GM18868 (cell line): Measurements from ENCODE around the gene C13orf46.

Experiments used
- ATAC-seq: cut with Tn5 transposase; IDR thresholded peaks from one replicate; pipeline ENCODE4 v1.9.1; 2021; ENCODE audit warnings: mild to moderate bottlenecking, moderate library complexity; ENCODE audit not compliant: unreplicated experiment

Gene C13orf46

GRCh38 chr13:113927661-113928581 lies 46.0 kb downstream of the C13orf46 start:
- ATAC-seq, result no peak

- ATAC-seq, result no peak
Measured at GRCh38 chr13:113926951-113927660, 46.8 kb downstream of the C13orf46 start.

- no peak for ATAC-seq
Measured at GRCh38 chr13:113926301-113926761, 47.5 kb downstream of the C13orf46 start.

- ATAC-seq, result no peak
Measured at GRCh38 chr13:113924184-113924901, 49.5 kb downstream of the C13orf46 start.

GRCh38 chr13:113923376-113924063 lies 50.4 kb downstream of the C13orf46 start:
- ATAC-seq, result no peak

GRCh38 chr13:113922412-113923118 lies 51.3 kb downstream of the C13orf46 start:
- ATAC-seq, result no peak

- no peak for ATAC-seq
Measured at GRCh38 chr13:113921763-113922162, 52.1 kb downstream of the C13orf46 start.

GRCh38 chr13:113920606-113921286 lies 53.1 kb downstream of the C13orf46 start:
- no peak for ATAC-seq

- no peak for ATAC-seq
Measured at GRCh38 chr13:113919761-113920559, 53.9 kb downstream of the C13orf46 start.

- no peak for ATAC-seq
Measured at GRCh38 chr13:113918981-113919701, 54.7 kb downstream of the C13orf46 start.

- ATAC-seq, result no peak
Measured at GRCh38 chr13:113918580-113918979, 55.3 kb downstream of the C13orf46 start.

- ATAC-seq, result no peak
Measured at GRCh38 chr13:113917594-113918371, 56.1 kb downstream of the C13orf46 start.

GRCh38 chr13:113917096-113917495 lies 56.8 kb downstream of the C13orf46 start:
- ATAC-seq, result no peak

- ATAC-seq, result no peak
Measured at GRCh38 chr13:113916330-113916815, 57.5 kb downstream of the C13orf46 start.

GRCh38 chr13:113915786-113916329 lies 58.0 kb downstream of the C13orf46 start:
- ATAC-seq, result no peak

GRCh38 chr13:113915012-113915763 lies 58.7 kb downstream of the C13orf46 start:
- ATAC-seq, result no peak
